OCI-LY3 (cell line): ENCODE results near the gene DHCR7.

Experiments
- H2AFZ ChIP-seq: fragments of 200-600, 300-600 bp; shearing (Covaris generic); 2 replicates; pipeline ENCODE4 v1.6.0; 2014; ENCODE audit warnings: antibody characterized with exemption, low read depth, low read length
- H3K27ac ChIP-seq: fragments of 200-600, 300-600 bp; sonication (generic); 2 replicates; pipeline ENCODE4 v1.5.1; 2014; ENCODE audit warnings: mild to moderate bottlenecking, low read length, moderate library complexity, mixed read lengths
- H3K27me3 ChIP-seq: fragments of 200-600, 300-600 bp; sonication (generic); 2 replicates; pipeline ENCODE4 v1.6.1; 2014; ENCODE audit warnings: low read depth, low read length, mixed read lengths
- H3K36me3 ChIP-seq: fragments of 200-600, 300-600 bp; sonication (generic); replicated peaks from 2 replicates; pipeline ENCODE3; 2014; ENCODE audit warnings: low read depth, low read length, mixed read lengths
- H3K4me1 ChIP-seq: fragments of 300-600, 200-600 bp; sonication (generic); 2 replicates; pipeline ENCODE4 v1.6.1; 2014; ENCODE audit warnings: low read length, mixed read lengths
- H3K4me2 ChIP-seq: fragments of 200-600, 300-600 bp; sonication (generic); 2 replicates; pipeline ENCODE4 v1.6.1; 2014; ENCODE audit warnings: low read length, mixed read lengths
- H3K4me3 ChIP-seq: fragments of 300-600, 200-600 bp; sonication (generic); 2 replicates; pipeline ENCODE4 v1.5.1; 2014; ENCODE audit warnings: antibody characterized with exemption, mild to moderate bottlenecking, low read length, moderate library complexity
- H3K79me2 ChIP-seq: fragments of 300-600, 200-600 bp; shearing (Covaris generic); 2 replicates; pipeline ENCODE4 v1.6.1; 2014; ENCODE audit warnings: mild to moderate bottlenecking, low read length, mixed read lengths
- H3K9ac ChIP-seq: fragments of 300-600, 200-600 bp; shearing (Covaris generic); 2 replicates; pipeline ENCODE4 v1.6.0; 2014; ENCODE audit warnings: mild to moderate bottlenecking, low read length, moderate library complexity
- H3K9me3 ChIP-seq: fragments of 200-600, 300-600 bp; shearing (Covaris generic); 2 replicates; pipeline ENCODE4 v1.6.1; 2014; ENCODE audit warnings: low read length, mixed read lengths; ENCODE audit not compliant: insufficient read depth
- H4K20me1 ChIP-seq: fragments of 200-600, 300-600 bp; sonication (generic); 2 replicates; pipeline ENCODE4 v1.6.1; 2016; ENCODE audit warnings: low read length, mixed read lengths; ENCODE audit not compliant: insufficient read depth
- CTCF ChIP-seq: fragments of 200-600, 300-600 bp; sonication (generic); IDR thresholded peaks from 2 replicates; pipeline ENCODE4 v1.5.1; 2014; ENCODE audit warnings: antibody characterized with exemption, low read length, low read depth
- EZH2phosphoT487 ChIP-seq: fragments of 200-600 bp; shearing (Covaris generic); IDR thresholded peaks from 2 replicates; pipeline ENCODE4 v1.6.1; 2018; ENCODE audit warnings: antibody characterized with exemption, mixed run types, low read depth

The DHCR7 gene

GRCh38 chr11:71485063-71485399 is 36.8 kb upstream of the DHCR7 start:
- Histone ChIP-seq H3K4me1 (peaks cover 12% of the 10 kb centered on the region), H3K4me2 (no peak overlapping the region), H3K9ac (no peak overlapping the region), H4K20me1 (0 out of 2 replicates have a peak, but pooled peaks cover 7% of the 10 kb centered on the region), H3K79me2 (no peaks in the 10 kb centered on the region), H3K36me3 (peaks cover 47% of the 10 kb centered on the region), H3K9me3 (no peaks in the 10 kb centered on the region), H3K27me3 (no peaks in the 10 kb centered on the region), H3K4me3 (no peak overlapping the region), H2AFZ (no peak overlapping the region), H3K27ac (no peak overlapping the region)
- TF ChIP-seq EZH2phosphoT487 (no peak), CTCF (no peak)

GRCh38 chr11:71484248-71485062 is 36.3 kb upstream of the DHCR7 start:
- Histone ChIP-seq H3K36me3 (peaks cover 51% of the 10 kb centered on the region), H3K4me3 (no peak overlapping the region), H3K4me1 (peaks cover 8% of the 10 kb centered on the region), H2AFZ (no peak overlapping the region), H3K79me2 (no peaks in the 10 kb centered on the region), H3K9me3 (no peaks in the 10 kb centered on the region), H3K27me3 (no peaks in the 10 kb centered on the region), H3K4me2 (no peak overlapping the region), H3K27ac (no peak overlapping the region), H4K20me1 (0 out of 2 replicates have a peak, but pooled peaks cover 7% of the 10 kb centered on the region), H3K9ac (no peak overlapping the region)
- no peak for TF ChIP-seq EZH2phosphoT487
- TF ChIP-seq CTCF = no peak

GRCh38 chr11:71483692-71484091 is 35.5 kb upstream of the DHCR7 start:
- Histone ChIP-seq H3K36me3 (peaks cover 53% of the 10 kb centered on the region), H3K4me1 (peaks cover under 1% of the 10 kb centered on the region; the same call in 1 of the 2 replicates), H3K27me3 (no peaks in the 10 kb centered on the region), H3K79me2 (no peaks in the 10 kb centered on the region), H3K4me2 (no peak overlapping the region), H3K27ac (no peak overlapping the region), H4K20me1 (0 out of 2 replicates have a peak, but pooled peaks cover 7% of the 10 kb centered on the region), H2AFZ (no peak overlapping the region), H3K9ac (no peak overlapping the region), H3K9me3 (no peaks in the 10 kb centered on the region), H3K4me3 (no peak overlapping the region)
- TF ChIP-seq EZH2phosphoT487 (no peak), CTCF (no peak)

GRCh38 chr11:71482746-71483364 is 34.7 kb upstream of the DHCR7 start:
- H3K27ac ChIP-seq = no peak overlapping the region
- no peak overlapping the region for H3K9ac ChIP-seq
- peaks cover 56% of the 10 kb centered on the region for H3K36me3 ChIP-seq
- no peak for TF ChIP-seq CTCF
- TF ChIP-seq EZH2phosphoT487 = no peak
- no peaks in the 10 kb centered on the region for H3K4me1 ChIP-seq
- 0 out of 2 replicates have a peak, but pooled peaks cover 7% of the 10 kb centered on the region for H4K20me1 ChIP-seq
- H3K4me3 ChIP-seq = no peak overlapping the region
- no peak overlapping the region for H3K4me2 ChIP-seq
- H3K9me3 ChIP-seq = no peaks in the 10 kb centered on the region
- H3K79me2 ChIP-seq = no peaks in the 10 kb centered on the region
- H3K27me3 ChIP-seq = no peaks in the 10 kb centered on the region
- no peak overlapping the region for H2AFZ ChIP-seq
